Putamen (tissue), 1 donor: ENCODE measurements around the gene HPS4.
A peak's percentile ranks its signal among the peaks of the same experiment; 100 is the strongest.

Source experiments
- DNase-seq: peaks from one replicate; pipeline ENCODE4 v3.0.0-alpha.2; 2016; ENCODE audit warnings: low spot score

Gene HPS4

DNA sequence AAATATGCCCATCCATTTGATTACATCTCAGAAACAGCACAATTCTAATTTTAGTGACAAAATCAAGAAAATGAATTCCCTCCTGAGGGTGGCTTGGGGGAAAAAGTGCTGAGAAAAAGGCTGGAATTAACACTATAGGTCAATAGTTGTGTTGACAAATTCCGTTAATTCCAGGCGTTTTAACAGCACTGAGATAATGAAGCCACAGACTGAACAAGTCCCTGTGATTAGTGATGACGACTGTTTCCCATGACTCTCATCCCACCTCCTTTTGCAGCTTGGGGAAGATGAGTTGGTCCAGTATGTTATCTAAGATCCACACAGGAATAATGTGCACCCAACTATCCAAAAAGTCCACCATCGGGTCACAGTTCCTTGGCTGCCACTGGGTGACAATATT, 12.9 kb upstream of the HPS4 start:
- DNase-seq = no peak

GRCh38 chr22:26494506-26494905, 10.9 kb upstream of the HPS4 start:
- no peak for DNase-seq

DNA sequence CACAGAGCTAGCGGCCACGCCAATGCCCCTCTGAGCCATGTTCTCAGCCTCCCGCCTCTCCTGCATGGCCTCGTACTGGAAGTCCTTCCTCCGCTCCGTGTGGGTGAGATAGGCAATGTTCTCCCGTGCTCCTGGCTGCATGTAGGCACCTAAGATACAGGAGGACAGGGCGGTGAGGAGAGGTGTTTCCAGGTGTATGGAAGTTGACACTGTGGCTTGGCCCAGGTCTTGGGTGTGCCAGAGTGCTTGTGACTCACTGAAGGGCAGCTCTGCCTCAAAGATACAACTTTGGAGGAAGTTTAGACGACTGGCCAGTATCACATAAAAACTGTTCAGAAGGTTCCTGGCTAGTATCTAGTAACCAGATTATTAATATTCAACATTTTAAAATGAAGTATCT, 8.6 kb upstream of the HPS4 start:
- DNase-seq = no peak

- no peak for DNase-seq
These were observed 6.0 kb upstream of the HPS4 start for GRCh38 chr22:26489447-26490036.

- DNase-seq = no peak
These were observed 4.4 kb upstream of the HPS4 start for GRCh38 chr22:26487996-26488395.

DNA sequence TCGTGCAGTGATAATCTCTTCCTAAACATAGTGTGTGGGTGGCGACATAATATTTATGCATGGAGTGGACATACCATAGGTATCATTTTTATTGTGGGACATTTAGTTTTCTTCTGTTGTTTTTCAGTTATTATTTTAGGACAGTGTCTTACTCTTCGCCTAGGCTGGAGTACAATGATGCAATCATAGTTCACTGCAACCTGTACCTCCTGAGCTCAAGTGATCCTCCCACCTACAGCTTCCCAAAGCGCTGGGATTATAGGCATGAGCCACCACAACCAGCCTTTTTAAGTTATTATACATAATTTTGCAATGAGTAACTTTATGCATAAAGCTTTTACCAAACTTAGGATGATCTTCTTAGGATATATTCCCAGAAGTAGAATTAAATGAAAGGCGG, 2.8 kb upstream of the HPS4 start:
- peak; percentile 53 for DNase-seq

DNA sequence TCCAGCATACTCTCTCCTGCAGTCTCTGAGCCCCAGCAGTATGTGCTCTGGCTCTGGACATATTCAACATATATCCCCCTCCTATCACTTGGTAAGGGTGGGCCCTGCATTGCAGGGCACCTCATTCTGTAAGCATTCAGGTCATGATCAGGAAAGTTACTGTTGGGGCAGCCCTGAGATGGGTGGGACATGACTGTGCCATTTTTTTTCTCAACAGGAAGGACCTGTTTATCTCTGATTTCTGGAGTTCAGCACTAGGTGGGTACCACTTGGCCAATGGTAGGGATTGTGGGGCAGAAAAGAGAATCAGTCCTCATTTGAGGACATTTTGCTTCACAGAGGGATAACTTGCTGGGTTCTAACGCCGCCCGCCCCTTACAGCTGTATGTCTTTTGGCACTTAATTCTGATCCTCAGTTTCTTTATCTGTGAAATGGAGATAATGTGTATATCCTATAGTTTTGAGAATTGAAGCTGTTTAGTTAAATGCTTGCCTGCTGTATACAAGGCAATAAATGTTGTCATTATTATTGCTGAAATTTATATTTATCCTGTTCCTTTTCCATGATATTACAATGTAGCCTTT, 2.3 kb upstream of the HPS4 start:
- DNase-seq = no peak

GRCh38 chr22:26485013-26485412, 1.4 kb upstream of the HPS4 start:
- DNase-seq = no peak

DNA sequence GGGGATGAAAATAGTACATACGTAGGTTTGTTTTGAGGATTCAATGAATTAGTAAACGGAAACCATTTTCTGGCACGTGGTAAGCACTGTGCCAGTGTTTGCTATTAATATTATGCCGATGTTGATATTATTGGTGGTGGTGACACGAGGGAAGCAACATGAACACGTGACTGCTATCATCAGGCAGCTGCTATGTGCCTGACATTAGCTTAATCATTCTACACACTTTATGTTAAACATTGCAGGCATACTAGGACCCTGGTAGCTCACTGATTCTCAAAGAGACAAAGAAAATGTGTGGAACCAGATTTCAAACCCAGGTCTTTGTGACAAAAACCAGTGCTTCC, 750 bp upstream of the HPS4 start:
- no peak for DNase-seq

GRCh38 chr22:26483043-26483438, 542 bp downstream of the HPS4 start:
- DNase-seq = no peak

DNA sequence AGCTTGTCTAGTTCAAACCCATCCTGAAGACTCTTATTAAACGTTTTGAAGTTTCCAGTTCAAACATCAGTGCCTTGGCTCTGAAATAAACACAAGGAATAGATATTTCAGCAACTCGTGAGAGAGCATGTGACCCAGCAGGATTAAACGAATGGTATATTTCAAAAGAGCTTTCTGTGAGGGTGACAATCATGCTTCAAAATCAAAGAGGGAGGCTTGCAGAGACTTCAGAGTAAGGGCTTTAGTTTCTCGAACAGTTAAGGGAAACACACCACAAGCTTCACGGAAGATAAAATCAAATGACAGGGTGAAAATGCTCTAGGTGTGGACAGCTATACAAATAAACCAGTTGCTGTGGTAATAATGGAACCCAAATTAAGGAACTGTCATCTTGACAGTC, 1.4 kb downstream of the HPS4 start:
- DNase-seq = no peak

DNA sequence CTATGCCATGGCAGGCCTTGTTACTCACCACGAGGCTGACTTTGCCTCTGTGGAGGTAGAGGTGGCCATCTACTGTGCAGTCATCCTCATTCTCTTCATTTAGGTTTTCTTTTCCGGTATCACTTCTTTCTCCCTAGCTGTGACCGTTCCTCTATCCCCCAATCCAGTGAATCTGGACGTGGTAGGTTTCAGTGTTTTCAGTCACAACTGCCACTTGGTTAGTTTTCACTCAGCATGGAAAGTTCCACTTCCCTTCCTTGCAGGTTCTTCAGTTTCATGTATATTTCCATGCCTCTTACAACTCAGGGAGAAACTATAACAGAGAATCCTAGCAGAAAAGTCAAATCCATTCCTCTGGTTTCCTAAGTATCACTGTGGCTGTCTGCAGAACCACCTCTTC, 1.9 kb downstream of the HPS4 start:
- no peak for DNase-seq

DNA sequence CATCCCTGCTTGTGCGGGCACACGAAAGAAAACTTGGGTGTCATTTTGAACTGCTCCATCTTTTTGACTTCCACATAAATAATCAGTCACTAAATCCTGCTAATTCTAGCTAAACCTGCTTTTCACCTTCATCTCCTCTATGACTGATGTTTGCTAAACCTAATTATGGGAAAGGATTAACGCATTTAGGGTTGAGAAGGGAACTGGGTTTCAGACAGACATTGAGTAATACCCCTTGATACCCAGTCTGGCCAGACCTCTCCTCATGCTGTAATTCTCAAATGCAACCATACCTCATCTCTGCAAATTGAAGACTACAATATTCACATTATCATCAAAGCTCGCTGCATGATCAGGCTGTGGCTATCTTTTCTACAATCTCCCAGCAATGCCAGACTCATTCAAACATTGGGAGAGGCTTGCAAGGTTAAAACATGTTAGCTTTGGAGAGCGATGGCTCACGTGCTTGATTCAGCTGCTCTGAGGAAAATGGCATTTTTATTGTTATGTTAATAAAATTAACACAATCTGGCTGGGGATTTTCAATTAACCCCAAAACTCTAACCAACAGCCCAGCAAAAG, 2.4 kb downstream of the HPS4 start:
- DNase-seq = no peak

- DNase-seq = no peak
These were observed 3.0 kb downstream of the HPS4 start for GRCh38 chr22:26480611-26480932.

- DNase-seq = no peak
These were observed 3.6 kb downstream of the HPS4 start for GRCh38 chr22:26479792-26480610.

DNA sequence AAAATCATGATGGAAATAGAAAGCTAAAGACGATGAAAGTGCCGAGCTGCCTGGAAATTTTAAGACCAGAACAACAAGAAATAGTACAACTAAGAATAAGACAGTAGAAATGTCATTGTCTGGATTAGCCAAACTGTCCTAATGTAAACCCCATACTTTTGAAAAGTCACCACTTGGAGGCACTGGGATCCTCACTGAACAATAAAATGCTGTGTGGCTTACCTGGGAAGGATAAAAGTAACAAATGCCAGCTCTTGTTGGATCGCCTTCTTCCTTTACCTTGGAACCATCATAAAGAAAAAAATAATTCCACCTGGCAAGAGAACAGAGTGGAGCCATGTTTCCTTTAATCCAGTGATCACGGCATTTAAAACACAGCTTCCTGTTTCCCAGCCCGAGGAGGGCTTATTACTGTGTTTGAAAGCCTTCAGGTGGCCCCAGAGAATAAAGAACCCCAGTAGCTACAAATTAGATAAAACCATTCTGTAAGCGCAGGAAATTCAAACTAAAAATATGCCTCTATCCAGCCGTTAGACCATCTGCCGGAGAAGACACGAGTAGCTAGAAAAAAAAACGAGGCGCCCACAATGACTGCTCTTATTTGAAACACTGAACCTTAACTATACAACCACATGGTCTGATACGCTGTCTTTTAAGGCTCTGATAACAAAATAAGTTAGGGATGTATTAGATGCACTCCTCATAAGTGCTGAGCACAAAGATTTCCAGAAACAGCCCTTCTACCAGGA, 4.4 kb downstream of the HPS4 start:
- DNase-seq = no peak

DNA sequence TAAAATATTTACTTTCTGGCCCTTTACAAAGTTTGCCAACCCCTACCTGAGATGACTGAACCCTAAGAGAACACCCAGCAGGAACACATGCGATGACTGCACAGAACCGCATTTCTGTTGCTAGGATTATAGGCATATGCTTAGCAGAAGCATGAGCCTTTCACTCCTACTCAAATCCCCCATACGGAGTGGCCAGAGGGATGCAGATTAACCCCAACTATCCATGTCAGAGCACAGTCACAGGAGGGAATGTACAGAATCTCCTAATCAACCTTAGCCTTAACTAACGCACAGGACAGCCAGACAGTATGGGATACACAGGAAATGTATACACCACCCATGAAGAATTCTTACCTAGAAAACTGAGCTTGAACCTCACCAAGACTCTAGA, 6.2 kb downstream of the HPS4 start:
- no peak for DNase-seq

DNA sequence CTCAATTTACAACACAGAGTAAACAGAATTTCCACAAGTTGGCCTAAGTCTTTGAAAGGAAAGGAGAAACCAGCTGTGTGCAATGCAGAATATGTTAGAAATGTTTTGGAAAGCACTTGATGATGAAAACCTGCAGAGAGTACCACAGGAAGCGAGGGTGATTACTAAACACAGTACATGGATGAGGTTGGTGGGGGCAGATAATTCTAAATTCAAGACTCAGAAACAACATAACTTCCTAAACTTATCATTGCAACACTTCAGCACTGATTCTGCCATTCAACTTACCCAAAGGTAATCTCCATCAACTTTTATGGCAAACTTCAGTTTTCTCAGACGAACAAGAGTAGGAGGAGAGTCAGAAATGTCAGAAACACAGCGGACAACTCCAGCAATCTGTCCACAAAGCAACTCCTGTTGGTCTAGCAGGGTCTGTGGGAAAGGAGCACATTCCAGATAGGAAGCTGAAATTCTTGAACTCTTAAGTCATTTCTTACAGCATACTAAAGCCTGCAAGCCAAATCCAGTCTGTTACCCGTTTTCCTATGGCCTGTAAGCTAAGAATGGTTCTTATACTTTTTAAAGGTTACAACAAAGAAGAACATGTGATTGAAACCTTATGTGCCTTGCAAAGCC, 6.8 kb downstream of the HPS4 start:
- DNase-seq = no peak

DNA sequence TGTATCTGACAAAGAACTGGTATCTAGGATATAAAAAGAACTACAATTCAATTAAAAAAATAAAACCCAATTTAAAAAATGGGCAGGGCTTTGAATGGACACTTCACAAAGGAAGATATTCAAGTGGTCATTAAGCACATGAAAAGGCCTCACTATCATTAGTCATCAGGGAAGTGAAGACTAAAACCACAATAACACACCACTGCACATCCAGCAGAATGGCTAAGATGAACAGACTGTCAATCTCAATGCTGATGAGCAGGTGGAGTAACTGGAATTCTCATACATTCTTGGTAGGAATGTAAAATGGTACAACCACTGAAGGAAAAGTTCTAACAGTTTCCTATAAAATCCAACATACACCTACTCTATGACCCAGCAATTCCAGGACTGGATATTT, 8.9 kb downstream of the HPS4 start:
- DNase-seq = no peak

GRCh38 chr22:26471522-26471921, 12.1 kb downstream of the HPS4 start:
- DNase-seq = no peak

- no peak for DNase-seq
These were observed 12.8 kb downstream of the HPS4 start for GRCh38 chr22:26470807-26471206.

DNA sequence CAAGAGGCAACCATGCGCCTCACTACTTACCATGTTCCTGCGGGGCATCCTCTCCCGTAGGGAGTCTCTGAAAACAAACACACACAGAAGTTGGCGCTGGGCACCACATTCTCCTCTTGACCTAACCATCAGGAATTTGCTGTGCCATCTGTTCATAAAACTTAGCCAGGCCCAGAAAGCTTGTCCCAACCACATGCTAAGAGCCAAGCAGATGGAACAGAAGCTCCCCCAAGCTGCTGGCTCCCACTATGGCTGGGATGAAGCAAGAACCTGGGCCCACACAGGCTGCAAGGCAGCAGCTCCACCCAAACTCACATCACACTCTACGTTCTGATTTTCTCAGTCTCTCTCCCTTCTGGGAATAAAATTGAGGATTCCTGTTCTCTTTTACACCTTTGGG, 17.4 kb downstream of the HPS4 start:
- DNase-seq = no peak
